ENCODE results near the gene INSIG1. TPM values are rescaled to one million over a fixed set of nuclear protein-coding genes. Genes with fewer than 3 reads are reported as not detected.

The INSIG1 gene
- total and polyA plus RNA-seq, 2 experiments from 2014 or later, result 70.3 to 131 TPM

- Mint-ChIP-seq H3K27me3 (ENCODE audit: insufficient read depth, low read depth, poor library complexity) (peaks cover 2% of the 10 kb centered on the region), H3K36me3 (ENCODE audit: low read depth) (no peaks in the 10 kb centered on the region), H3K4me1 (no peaks in the 10 kb centered on the region), H3K9me3 (no peaks in the 10 kb centered on the region), H3K4me3 (no peak overlapping the region), H3K27ac (no peak overlapping the region)
- TF ChIP-seq CREB1 (CRISPR knock-in tag; IDR thresholded peaks at IDR 0.05; ENCODE audit: low read depth) (no peak), EZH2 (IDR thresholded peaks at IDR 0.05; ENCODE audit: low read depth, unreplicated experiment) (no peak), ZNF462 (CRISPR knock-in tag; IDR thresholded peaks at IDR 0.05) (no peak), JUNB (IDR thresholded peaks at IDR 0.05; ENCODE audit: unreplicated experiment) (no peak), POLR2AphosphoS5 (IDR thresholded peaks at IDR 0.05; ENCODE audit: low read depth) (no peak), REST (IDR thresholded peaks at IDR 0.05; ENCODE audit: unreplicated experiment) (no peak)
- ATAC-seq (no peak), DNase-seq (ENCODE audit: low spot score) (no peak)
- H3F3A ChIP-seq (replicated peaks; ENCODE audit: low read depth), result no peaks in the 10 kb centered on the region
- H3K79me2 ChIP-seq (replicated peaks; ENCODE audit: insufficient read depth), result no peaks in the 10 kb centered on the region
- no peaks in the 10 kb centered on the region for H3K36me3 ChIP-seq (ENCODE audit: insufficient read depth)
- H3K4me3 ChIP-seq, result no peak overlapping the region
- H3K9me2 ChIP-seq (ENCODE audit: insufficient read depth), result no peaks in the 10 kb centered on the region
- no peaks in the 10 kb centered on the region for H4K20me1 ChIP-seq (replicated peaks; ENCODE audit: insufficient read depth)
- H3K27me3 ChIP-seq (ENCODE audit: insufficient read depth), result no peaks in the 10 kb centered on the region
- no peaks in the 10 kb centered on the region for H3K4me1 ChIP-seq (ENCODE audit: insufficient read depth)
- no peak overlapping the region for H3K4me2 ChIP-seq
- no peak overlapping the region for H3K27ac ChIP-seq (ENCODE audit: low read depth)
- no peak overlapping the region for H2AFZ ChIP-seq
Observed at GRCh38 chr7:155255621-155256020, 42.1 kb upstream of the INSIG1 start.

All from GM23338 (cell line).